ENCODE data around the gene MARCHF10.

The MARCHF10 gene

DNA sequence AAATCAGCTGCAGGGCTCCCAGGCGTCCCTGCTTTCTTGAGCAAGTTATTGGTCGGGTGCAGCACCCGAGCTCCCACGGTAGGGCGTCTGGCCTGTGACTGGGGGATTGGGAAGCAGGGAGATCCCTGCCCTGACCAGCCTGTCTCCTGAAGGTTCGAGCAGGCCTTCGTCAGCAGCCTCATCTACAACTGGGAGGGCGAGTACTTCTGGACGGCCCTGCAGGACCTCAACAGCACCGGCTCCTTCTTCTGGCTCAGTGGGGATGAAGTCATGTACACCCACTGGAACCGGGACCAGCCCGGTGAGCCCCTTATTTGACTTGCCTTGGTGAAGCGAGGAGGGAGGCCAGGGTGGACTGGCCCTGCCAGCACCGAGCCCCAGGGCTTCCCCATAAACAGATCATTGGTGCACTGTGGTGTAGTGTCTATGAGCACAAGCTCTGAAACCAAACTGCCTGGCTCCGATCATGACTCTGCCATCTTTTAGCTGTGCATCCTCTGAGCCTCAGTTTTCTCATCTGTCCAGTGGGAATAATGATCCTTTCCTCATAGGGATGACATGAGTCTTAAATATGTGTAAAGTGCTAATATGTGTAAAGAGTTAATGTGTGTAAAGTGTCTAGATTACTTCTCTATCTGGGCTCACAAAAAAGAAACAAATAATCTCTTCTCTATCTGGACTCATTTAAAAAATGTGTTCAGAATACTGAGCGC, 131.7 kb downstream of the MARCHF10 start:
- H3K27ac ChIP-seq, result no peak overlapping the region
- no peak for DNase-seq (ENCODE audit: low spot score)
- TF ChIP-seq, protein P1, sequence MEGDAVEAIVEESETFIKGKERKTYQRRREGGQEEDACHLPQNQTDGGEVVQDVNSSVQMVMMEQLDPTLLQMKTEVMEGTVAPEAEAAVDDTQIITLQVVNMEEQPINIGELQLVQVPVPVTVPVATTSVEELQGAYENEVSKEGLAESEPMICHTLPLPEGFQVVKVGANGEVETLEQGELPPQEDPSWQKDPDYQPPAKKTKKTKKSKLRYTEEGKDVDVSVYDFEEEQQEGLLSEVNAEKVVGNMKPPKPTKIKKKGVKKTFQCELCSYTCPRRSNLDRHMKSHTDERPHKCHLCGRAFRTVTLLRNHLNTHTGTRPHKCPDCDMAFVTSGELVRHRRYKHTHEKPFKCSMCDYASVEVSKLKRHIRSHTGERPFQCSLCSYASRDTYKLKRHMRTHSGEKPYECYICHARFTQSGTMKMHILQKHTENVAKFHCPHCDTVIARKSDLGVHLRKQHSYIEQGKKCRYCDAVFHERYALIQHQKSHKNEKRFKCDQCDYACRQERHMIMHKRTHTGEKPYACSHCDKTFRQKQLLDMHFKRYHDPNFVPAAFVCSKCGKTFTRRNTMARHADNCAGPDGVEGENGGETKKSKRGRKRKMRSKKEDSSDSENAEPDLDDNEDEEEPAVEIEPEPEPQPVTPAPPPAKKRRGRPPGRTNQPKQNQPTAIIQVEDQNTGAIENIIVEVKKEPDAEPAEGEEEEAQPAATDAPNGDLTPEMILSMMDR (IDR thresholded peaks at IDR 0.05), result no peak
- H3K4me3 ChIP-seq, result no peak overlapping the region

DNA sequence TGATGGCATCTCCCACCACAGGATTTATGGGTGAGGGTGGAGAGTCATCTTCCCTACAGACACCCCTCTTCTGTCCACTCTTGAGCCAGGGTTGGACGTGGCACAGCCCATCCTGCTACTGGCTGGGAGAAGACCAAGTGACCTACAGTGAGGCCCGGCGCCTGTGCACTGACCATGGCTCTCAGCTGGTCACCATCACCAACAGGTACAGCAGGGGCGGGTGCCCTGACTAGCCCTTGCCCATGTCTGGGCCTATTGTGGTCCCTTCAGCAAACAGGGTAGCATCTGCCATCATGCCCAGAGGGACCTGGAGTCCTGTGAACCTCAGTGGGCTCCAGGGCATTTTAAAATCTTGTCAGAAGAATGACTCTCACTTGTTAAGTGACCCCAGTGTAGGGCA, 132.4 kb downstream of the MARCHF10 start:
- Histone ChIP-seq H3K27ac (no peak overlapping the region), H3K4me3 (no peak overlapping the region)
- TF ChIP-seq, protein P1 (IDR thresholded peaks at IDR 0.05), result no peak
- DNase-seq (ENCODE audit: low spot score), result no peak

DNA sequence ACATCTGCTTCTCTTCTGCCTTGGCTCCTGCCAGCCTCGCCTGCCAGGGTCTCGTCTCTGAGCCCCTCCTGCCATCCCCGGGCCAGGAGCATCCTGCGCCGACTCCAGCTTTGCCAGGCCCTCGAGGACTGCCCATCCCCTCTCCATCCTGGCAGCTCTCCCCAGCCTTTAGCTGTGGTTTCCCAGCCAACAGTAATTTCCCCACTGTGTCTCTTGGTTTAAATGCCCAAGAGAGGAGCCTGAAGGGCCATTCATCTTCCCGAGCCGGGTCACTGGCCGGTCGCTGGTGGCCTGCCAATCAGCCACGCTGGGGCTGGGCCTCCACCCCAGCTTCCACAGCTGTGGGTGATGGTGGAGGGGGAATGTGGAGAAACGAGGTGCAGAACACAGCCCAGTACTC, 132.9 kb downstream of the MARCHF10 start:
- H3K4me3 ChIP-seq, result no peak overlapping the region
- DNase-seq (ENCODE audit: low spot score), result no peak
- TF ChIP-seq, protein P1 (IDR thresholded peaks at IDR 0.05), result no peak
- no peak overlapping the region for H3K27ac ChIP-seq

DNA sequence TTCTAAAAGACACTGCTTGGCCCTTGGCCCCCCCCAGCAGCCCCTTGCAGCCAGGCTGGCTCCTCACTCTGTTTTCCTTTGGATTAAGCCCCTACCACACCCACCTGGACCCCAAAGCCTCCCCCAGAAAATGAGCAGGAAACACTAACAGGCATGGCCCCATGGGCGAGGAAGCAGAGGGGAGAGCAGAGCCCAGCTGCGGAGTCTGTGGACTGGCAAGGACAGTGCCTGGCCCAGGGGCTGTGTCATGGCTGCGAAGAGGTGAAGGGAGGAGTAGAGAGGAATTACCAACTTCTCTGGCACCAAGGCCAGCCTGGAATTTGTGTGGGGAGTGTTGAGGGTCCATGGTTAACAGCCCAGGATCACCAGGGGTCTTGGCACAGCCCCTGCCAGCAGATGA, 133.3 kb downstream of the MARCHF10 start:
- TF ChIP-seq, protein P1 (IDR thresholded peaks at IDR 0.05), result no peak
- no peak overlapping the region for H3K27ac ChIP-seq
- H3K4me3 ChIP-seq, result no peak overlapping the region
- no peak for DNase-seq (ENCODE audit: low spot score)

DNA sequence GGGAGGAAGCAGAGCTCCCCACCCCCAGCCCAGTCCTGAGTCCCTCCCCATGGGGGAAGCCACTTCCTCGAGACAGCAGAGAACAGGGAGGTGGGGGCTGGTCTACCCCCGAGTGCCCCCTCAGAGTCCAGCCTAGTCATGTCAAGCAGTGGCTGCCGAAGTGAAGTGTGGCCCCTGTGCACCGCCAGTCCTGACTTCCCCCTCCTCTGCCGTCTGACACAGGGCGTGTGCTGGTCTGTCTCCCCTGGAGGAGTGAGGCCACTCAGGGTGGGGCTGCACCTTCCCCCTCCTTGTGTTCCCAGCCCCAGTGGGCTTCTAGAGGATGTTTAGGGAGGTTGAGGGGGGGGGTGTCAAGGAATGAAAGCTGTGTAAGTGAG, 133.8 kb downstream of the MARCHF10 start:
- Histone ChIP-seq H3K4me3 (no peak overlapping the region), H3K27ac (no peak overlapping the region)
- TF ChIP-seq, protein P1 (IDR thresholded peaks at IDR 0.05), result no peak
- DNase-seq (ENCODE audit: low spot score), result no peak

DNA sequence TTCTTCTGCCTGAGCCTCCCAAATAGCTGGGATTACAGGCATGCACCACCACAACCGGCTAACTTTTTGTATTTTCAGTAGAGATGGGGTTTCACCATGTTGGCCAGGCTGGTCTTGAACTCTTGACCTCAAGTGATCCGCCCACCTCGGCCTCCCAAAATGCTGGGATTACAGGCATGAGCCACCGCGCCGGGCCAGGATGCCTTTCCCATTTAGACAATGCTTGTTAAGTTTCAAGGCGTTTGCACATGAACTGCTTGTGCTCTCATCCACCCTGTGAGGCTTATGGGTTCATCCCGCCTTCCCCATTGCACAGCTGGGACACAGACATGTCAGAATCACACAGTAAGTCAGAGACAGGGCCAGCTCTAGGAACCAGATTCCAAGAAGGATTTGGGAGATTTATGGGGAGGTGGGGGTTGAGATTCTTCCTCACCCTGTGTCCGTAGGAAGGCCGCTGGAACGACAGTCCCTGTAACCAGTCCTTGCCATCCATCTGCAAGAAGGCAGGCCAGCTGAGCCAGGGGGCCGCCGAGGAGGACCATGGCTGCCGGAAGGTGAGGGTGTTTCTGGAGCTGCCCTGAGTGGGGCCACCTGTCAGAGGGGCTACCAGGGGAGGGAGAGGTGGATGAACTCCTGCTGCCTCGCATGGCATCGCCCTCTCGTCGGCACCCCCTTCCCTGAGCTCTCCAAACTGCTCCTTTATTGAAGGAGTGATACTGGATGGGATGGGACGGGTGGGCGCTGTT, 134.3 kb downstream of the MARCHF10 start:
- Histone ChIP-seq H3K27ac (no peak overlapping the region), H3K4me3 (no peak overlapping the region)
- TF ChIP-seq, protein P1 (IDR thresholded peaks at IDR 0.05), result no peak
- DNase-seq (ENCODE audit: low spot score), result no peak

DNA sequence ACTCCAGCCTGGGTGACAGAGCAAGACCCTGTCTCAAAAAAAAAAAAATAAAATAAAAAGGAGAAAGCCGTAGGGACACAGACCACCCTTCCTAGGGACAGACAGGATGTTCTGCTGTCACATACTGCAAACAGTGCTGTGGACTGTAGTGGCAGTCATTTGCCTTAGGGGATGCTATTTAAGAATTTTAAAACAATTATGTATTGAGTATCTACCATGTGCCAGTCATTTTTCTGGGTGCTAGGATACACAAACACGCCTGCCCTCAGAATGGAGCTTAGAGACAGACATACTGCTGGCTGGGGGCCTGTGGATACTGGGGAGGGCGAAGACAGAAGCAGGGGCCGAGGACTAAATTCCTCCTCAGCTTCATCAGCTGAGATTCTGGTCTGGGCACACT, 135.2 kb downstream of the MARCHF10 start:
- Histone ChIP-seq H3K27ac (no peak overlapping the region), H3K4me3 (no peak overlapping the region)
- TF ChIP-seq, protein P1 (IDR thresholded peaks at IDR 0.05), result no peak
- DNase-seq (ENCODE audit: low spot score), result no peak
